WTC11 (cell line): ENCODE results near the gene PLEK. TPM values are rescaled to one million over a fixed set of nuclear protein-coding genes. Genes with fewer than 3 reads are reported as not detected.

ENCODE experiments used
- ATAC-seq: fragments of 200-7000 bp; cut with Tn5 transposase; 2 replicates; pipeline ENCODE4 v1.10.0; 2021; ENCODE audit warnings: mild to moderate bottlenecking, moderate library complexity
- CTCF ChIA-PET: fragments of 300-600 bp; sonication (Branson Sonifier 250); formaldehyde crosslinking; loops from one replicate; lab custom pipeline; 2021; ENCODE audit warnings: antibody characterized with exemption; lab: Charles Lee
- POLR2A ChIA-PET: fragments of 350-600 bp; sonication (Branson Sonifier 250); formaldehyde crosslinking; loops from one replicate; lab custom pipeline; 2021; ENCODE audit warnings: antibody characterized with exemption; lab: Charles Lee
- DNase-seq: peaks from one replicate; pipeline ENCODE4 v3.0.0; 2021; ENCODE audit warnings: low spot score
- H3K27ac Mint-ChIP-seq: 2 replicates; pipeline ENCODE4 v1.8.0; 2021; ENCODE audit warnings: mixed read lengths
- H3K27me3 Mint-ChIP-seq: 2 replicates; pipeline ENCODE4 v1.8.0; 2021; ENCODE audit warnings: low read depth, mild to moderate bottlenecking, moderate library complexity, mixed read lengths
- H3K36me3 Mint-ChIP-seq: 2 replicates; pipeline ENCODE4 v1.8.0; 2021; ENCODE audit warnings: mixed read lengths
- H3K4me1 Mint-ChIP-seq: 2 replicates; pipeline ENCODE4 v1.8.0; 2022; ENCODE audit warnings: mixed read lengths
- H3K4me3 Mint-ChIP-seq: 2 replicates; pipeline ENCODE4 v1.8.0; 2021; ENCODE audit warnings: mild to moderate bottlenecking, moderate library complexity, mixed read lengths
- H3K9me3 Mint-ChIP-seq: 2 replicates; pipeline ENCODE4 v1.8.0; 2021; ENCODE audit warnings: mixed read lengths
- AFF4 ChIP-seq: sonication (generic); formaldehyde crosslinking; IDR thresholded peaks from 2 replicates; pipeline ENCODE4 v1.8.1; 2023; ENCODE audit warnings: mild to moderate bottlenecking, missing genetic modification reagents, borderline replicate concordance
- ATF2 ChIP-seq: sonication (generic); formaldehyde crosslinking; IDR thresholded peaks from 2 replicates; pipeline ENCODE4 v1.8.1; 2022; ENCODE audit warnings: low read depth, missing genetic modification reagents, borderline replicate concordance
- CREB1 ChIP-seq: sonication (generic); formaldehyde crosslinking; IDR thresholded peaks from 2 replicates; pipeline ENCODE4 v1.8.0; 2023; ENCODE audit warnings: mild to moderate bottlenecking, missing genetic modification reagents
- CREM ChIP-seq: sonication (generic); formaldehyde crosslinking; IDR thresholded peaks from 2 replicates; pipeline ENCODE4 v1.8.1; 2022; ENCODE audit warnings: mild to moderate bottlenecking, missing genetic modification reagents, moderate library complexity
- EMX1 ChIP-seq: fragments of 250-450 bp; sonication (Bioruptor Pico); IDR thresholded peaks from 2 replicates; pipeline ENCODE4 v1.8.0; 2021; ENCODE audit warnings: mild to moderate bottlenecking
- ESRRA ChIP-seq: sonication (generic); formaldehyde crosslinking; IDR thresholded peaks from 2 replicates; pipeline ENCODE4 v1.8.1; 2022; ENCODE audit warnings: mild to moderate bottlenecking, missing genetic modification reagents, borderline replicate concordance
- ETV6 ChIP-seq: sonication (generic); formaldehyde crosslinking; IDR thresholded peaks from 2 replicates; pipeline ENCODE4 v1.8.1; 2022; ENCODE audit warnings: mild to moderate bottlenecking, missing genetic modification reagents
- NFATC4 ChIP-seq: fragments of 250-450 bp; sonication (Bioruptor Pico); IDR thresholded peaks from 2 replicates; pipeline ENCODE4 v1.9.0; 2021; ENCODE audit warnings: mild to moderate bottlenecking
- NFYB ChIP-seq: sonication (generic); formaldehyde crosslinking; conservative IDR thresholded peaks from 2 replicates; pipeline ENCODE4 v1.8.0; 2022; ENCODE audit warnings: low read depth, missing genetic modification reagents
- OVOL2 ChIP-seq: fragments of 250-450 bp; sonication (Bioruptor Pico); IDR thresholded peaks from 2 replicates; pipeline ENCODE4 v1.9.0; 2021; ENCODE audit warnings: mild to moderate bottlenecking, borderline replicate concordance
- RELA ChIP-seq: sonication (generic); formaldehyde crosslinking; IDR thresholded peaks from 2 replicates; pipeline ENCODE4 v1.8.1; 2022; ENCODE audit warnings: missing genetic modification reagents, mild to moderate bottlenecking, borderline replicate concordance
- SOX15 ChIP-seq: fragments of 250-450 bp; sonication (Bioruptor Pico); IDR thresholded peaks from 2 replicates; pipeline ENCODE4 v1.9.0; 2021; ENCODE audit warnings: mild to moderate bottlenecking
- TCF7 ChIP-seq: sonication (generic); formaldehyde crosslinking; IDR thresholded peaks from 2 replicates; pipeline ENCODE4 v1.8.0; 2022; ENCODE audit warnings: mild to moderate bottlenecking, low read depth, missing genetic modification reagents, moderate library complexity
- TEAD1 ChIP-seq: sonication (generic); formaldehyde crosslinking; IDR thresholded peaks from 2 replicates; pipeline ENCODE4 v1.8.0; 2022; ENCODE audit warnings: mild to moderate bottlenecking, missing genetic modification reagents
- TEAD4 ChIP-seq: sonication (generic); formaldehyde crosslinking; IDR thresholded peaks from 2 replicates; pipeline ENCODE4 v1.8.0; 2022; ENCODE audit warnings: mild to moderate bottlenecking, missing genetic modification reagents
- ZBTB43 ChIP-seq: sonication (generic); formaldehyde crosslinking; IDR thresholded peaks from 2 replicates; pipeline ENCODE4 v1.8.1; 2023; ENCODE audit warnings: mild to moderate bottlenecking, missing genetic modification reagents
- ZMAT4 ChIP-seq: fragments of 250-450 bp; sonication (Bioruptor Pico); IDR thresholded peaks from 2 replicates; pipeline ENCODE4 v1.9.0; 2021; ENCODE audit warnings: mild to moderate bottlenecking
- ZNF232 ChIP-seq: sonication (generic); formaldehyde crosslinking; IDR thresholded peaks from 2 replicates; pipeline ENCODE4 v1.8.0; 2022; ENCODE audit warnings: mild to moderate bottlenecking, missing genetic modification reagents
- ZNF263 ChIP-seq: sonication (generic); formaldehyde crosslinking; IDR thresholded peaks from 2 replicates; pipeline ENCODE4 v1.8.1; 2022; ENCODE audit warnings: low read depth, mild to moderate bottlenecking, moderate library complexity, missing genetic modification reagents
- ZNF281 ChIP-seq: sonication (generic); formaldehyde crosslinking; IDR thresholded peaks from 2 replicates; pipeline ENCODE4 v1.8.0; 2023; ENCODE audit warnings: mild to moderate bottlenecking, missing genetic modification reagents
- ZNF317 ChIP-seq: sonication (generic); formaldehyde crosslinking; IDR thresholded peaks from 2 replicates; pipeline ENCODE4 v1.8.1; 2023; ENCODE audit warnings: low read depth, mild to moderate bottlenecking, moderate library complexity, missing genetic modification reagents, borderline replicate concordance
- ZNF671 ChIP-seq: fragments of 250-450 bp; sonication (Bioruptor Pico); IDR thresholded peaks from 2 replicates; pipeline ENCODE4 v1.8.0; 2021; ENCODE audit warnings: mild to moderate bottlenecking
- total RNA-seq: library from RNA; stranded (reverse); gene quantifications from 3 replicates; pipeline ENCODE4 v1.2.3, GENCODE V29; 2021
- TF ChIP-seq, protein P1 (sequence below): sonication (generic); formaldehyde crosslinking; IDR thresholded peaks from 2 replicates; pipeline ENCODE4 v1.8.1; 2022; ENCODE audit warnings: mild to moderate bottlenecking, moderate library complexity, missing genetic modification reagents
- TF ChIP-seq, protein P2 (sequence below): fragments of 250-450 bp; sonication (Bioruptor Pico); conservative IDR thresholded peaks from 2 replicates; pipeline ENCODE4 v1.9.0; 2021; ENCODE audit warnings: mild to moderate bottlenecking

Gene PLEK
- total RNA-seq, 1 experiment from 2014 or later = 0.26 TPM

DNA sequence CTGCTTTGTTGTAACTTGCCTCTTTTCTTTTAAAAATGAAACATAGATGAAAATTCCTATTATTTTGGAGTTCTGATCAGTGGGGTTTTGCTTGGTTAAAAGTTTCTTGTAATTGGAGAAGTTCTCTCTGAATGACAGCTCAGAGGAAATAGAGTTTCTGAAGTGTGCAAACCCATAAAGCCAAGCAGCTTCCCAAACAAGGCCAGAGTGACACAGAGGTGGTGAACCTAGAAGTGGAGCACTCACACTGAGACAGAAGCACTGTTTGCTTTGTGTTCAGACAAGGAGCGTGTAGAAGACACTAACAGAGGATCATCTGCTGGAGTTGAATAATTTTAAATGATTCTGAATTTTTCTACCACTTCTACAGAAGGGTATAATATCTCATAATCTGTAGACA is 52.8 kb downstream of the PLEK start:
- Mint-ChIP-seq H3K27me3 (no peaks in the 10 kb centered on the region), H3K4me3 (no peak overlapping the region), H3K36me3 (no peaks in the 10 kb centered on the region), H3K27ac (no peak overlapping the region), H3K4me1 (peaks cover 21% of the 10 kb centered on the region), H3K9me3 (no peaks in the 10 kb centered on the region)
- ATAC-seq (no peak), DNase-seq (no peak)
- CTCF ChIA-PET = interaction anchor here (1.0 kb wide), 1 partner anchor 30 kb away, joined by 4 read pairs; no protein-coding TSS in a partner anchor
- TF ChIP-seq TEAD4 (no peak), SOX15 (CRISPR knock-in tag) (no peak), CREB1 (CRISPR knock-in tag) (no peak), CREM (CRISPR knock-in tag) (no peak), ATF2 (no peak), ZMAT4 (no peak), AFF4 (CRISPR knock-in tag) (no peak), TEAD1 (CRISPR knock-in tag) (no peak), EMX1 (CRISPR knock-in tag) (no peak), ZNF263 (CRISPR knock-in tag) (no peak), ZNF671 (no peak), ZNF317 (CRISPR knock-in tag) (no peak), TCF7 (CRISPR knock-in tag) (no peak), RELA (CRISPR knock-in tag) (no peak)
- TF ChIP-seq, protein P1, sequence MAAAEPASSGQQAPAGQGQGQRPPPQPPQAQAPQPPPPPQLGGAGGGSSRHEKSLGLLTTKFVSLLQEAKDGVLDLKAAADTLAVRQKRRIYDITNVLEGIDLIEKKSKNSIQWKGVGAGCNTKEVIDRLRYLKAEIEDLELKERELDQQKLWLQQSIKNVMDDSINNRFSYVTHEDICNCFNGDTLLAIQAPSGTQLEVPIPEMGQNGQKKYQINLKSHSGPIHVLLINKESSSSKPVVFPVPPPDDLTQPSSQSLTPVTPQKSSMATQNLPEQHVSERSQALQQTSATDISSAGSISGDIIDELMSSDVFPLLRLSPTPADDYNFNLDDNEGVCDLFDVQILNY (CRISPR knock-in tag) = no peak
- TF ChIP-seq, protein P2, sequence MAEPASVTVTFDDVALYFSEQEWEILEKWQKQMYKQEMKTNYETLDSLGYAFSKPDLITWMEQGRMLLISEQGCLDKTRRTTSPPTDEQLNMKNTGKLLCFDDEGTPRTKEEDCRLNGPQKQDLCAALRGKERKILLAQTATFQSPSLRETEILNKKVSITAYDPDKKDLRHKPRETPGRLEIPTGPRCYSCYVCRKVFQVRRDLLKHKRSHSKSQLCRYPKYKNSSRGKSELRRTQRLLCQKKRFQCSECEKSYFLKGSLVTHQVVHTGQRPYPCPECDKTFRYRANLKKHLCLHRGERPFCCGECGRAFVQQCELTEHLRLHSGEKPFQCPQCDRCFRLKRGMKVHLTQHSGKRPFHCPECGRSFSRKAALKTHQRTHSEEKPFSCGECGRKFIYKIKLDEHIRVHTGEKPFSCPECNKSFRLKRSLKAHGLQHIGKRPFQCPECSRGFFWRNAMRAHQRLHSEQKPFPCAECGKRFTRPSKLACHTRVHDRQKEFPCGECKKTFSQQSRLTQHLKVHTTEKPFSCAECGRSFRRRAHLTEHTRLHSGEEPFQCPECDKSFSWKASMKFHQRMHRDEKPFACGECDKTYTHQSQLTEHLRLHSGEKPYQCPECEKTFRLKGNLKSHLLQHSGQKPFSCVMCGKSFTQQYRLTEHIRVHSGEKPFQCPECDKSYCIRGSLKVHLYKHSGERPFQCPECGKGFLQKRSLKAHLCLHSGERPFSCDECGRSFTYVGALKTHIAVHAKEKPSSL (CRISPR knock-in tag) = no peak
- POLR2A ChIA-PET = no interaction called here

GRCh38 chr2:68418419-68418818 is 53.3 kb downstream of the PLEK start:
- no peak for DNase-seq
- Mint-ChIP-seq H3K4me3 (no peak overlapping the region), H3K9me3 (no peaks in the 10 kb centered on the region), H3K27me3 (no peaks in the 10 kb centered on the region), H3K27ac (no peak overlapping the region), H3K36me3 (no peaks in the 10 kb centered on the region), H3K4me1 (peaks cover 21% of the 10 kb centered on the region)
- POLR2A ChIA-PET = no interaction called here
- CTCF ChIA-PET = interaction anchor here (1.0 kb wide), 1 partner anchor 30 kb away, joined by 4 read pairs; no protein-coding TSS in a partner anchor
- ATAC-seq = no peak
- TF ChIP-seq ZNF281 = no peak
- no peak for TF ChIP-seq TEAD4
- TF ChIP-seq ESRRA = no peak
- TF ChIP-seq TEAD1 (CRISPR knock-in tag) = no peak
- TF ChIP-seq EMX1 (CRISPR knock-in tag) = no peak
- TF ChIP-seq ZBTB43 (CRISPR knock-in tag) = no peak
- no peak for TF ChIP-seq ZNF232 (CRISPR knock-in tag)
- TF ChIP-seq ETV6 (CRISPR knock-in tag) = no peak
- no peak for TF ChIP-seq NFYB (CRISPR knock-in tag)
- TF ChIP-seq OVOL2 = no peak
- no peak for TF ChIP-seq NFATC4 (CRISPR knock-in tag)
